ENCODE measurements around the gene COL23A1.

- TF ChIP-seq RFX5 (IDR thresholded peaks at IDR 0.05) (no peak), CTCF (IDR thresholded peaks at IDR 0.05) (no peak)
Measured at GRCh38 chr5:178376921-178377582, 213.1 kb downstream of the COL23A1 start.

Measured in A549 (cell line).